NCI-H2107 treated with DMSO at 0.1 percent for 48 hours (cell line): ENCODE data around the gene COL6A2.
"Not testable (repeated sequence)": the region's sequence is repeated elsewhere in the genome, so short reads cannot be mapped to it uniquely, and the experiment has no call there.

ENCODE experiments used
- DNase-seq: peaks from one replicate; lab custom pipeline; 2025; ENCODE audit not compliant: unreplicated experiment; lab: John Stamatoyannopoulos, UW

The COL6A2 gene

DNA sequence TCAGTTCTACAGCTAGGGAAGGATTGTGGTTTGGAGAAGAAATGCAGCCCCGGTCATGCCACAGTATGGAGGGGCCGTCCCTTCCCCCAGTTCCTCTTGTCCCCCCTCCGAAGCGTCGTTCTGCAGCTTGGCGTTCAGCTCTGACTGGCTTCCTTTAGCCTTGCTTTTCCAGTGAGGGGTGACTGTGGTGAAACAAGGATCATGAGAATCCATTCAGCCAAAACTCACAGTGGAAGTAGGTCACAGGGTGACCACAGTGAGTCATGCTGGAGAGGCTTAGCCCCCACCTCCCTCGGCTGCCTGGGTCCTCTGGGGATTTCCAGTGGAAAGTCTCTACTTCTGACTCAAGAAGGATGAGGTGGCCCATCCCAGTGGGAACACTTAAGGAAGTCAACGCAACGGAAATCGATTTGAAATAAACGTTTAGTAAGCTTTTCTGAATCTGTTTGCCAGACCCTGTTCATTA is 37.3 kb upstream of the COL6A2 start:
- DNase-seq: no peak

DNA sequence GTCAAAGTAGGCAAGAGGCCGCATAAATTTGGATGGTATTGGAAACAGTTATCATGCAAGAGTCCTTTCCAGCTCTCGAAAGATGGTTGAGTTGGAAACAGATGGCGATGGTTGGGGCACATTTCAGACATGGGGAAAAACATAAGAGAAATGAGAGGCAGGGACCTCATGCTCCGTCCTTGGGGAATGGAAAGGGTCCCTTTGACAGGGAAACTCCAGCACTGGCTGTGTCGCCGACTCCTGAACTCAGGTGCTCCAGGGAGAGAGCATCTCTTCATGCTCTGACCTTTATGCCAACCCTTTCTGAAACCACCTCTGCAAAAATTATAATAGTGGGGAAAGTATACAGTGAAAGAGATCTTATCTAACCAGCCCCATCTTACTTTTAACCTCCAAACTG is 36.8 kb upstream of the COL6A2 start:
- DNase-seq: no peak

DNA sequence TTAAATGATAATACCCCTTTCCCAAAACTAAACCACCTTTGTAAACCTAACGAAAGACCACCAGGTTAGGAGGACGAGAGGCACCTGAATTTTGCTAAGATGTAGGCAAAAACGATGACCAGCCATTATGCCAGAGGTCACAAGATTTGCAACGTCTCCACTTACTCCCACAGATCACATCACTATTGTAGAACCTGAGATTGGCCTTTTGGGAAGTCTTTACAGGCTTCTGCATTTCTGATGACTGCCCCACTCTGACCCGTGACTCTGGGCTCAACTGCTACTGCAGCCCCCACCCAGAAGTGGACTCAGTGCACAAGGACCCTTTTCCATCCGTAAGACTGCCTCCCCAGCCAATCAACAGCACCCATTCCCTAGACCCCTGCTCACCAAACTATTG is 36.4 kb upstream of the COL6A2 start:
- DNase-seq: no peak

DNA sequence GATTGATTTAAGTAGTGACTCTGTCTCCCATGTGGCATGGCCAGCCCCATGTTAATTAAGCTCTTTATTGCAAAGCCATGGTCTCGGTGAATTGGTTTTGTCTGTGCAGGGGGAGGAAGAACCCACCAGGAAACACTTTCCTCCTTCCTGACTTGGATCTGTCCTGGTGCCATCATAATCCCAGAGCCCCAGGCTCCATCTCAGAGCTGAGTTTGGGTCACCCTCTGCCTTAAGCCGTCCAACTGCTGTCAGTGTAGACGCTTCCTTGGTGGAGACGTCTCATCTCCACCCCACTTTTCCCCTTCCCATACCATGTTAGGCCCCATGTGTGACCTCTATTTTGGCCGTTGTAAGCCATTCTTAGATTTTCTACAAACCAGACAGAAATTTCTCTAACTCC is 36.0 kb upstream of the COL6A2 start:
- no peak for DNase-seq

DNA sequence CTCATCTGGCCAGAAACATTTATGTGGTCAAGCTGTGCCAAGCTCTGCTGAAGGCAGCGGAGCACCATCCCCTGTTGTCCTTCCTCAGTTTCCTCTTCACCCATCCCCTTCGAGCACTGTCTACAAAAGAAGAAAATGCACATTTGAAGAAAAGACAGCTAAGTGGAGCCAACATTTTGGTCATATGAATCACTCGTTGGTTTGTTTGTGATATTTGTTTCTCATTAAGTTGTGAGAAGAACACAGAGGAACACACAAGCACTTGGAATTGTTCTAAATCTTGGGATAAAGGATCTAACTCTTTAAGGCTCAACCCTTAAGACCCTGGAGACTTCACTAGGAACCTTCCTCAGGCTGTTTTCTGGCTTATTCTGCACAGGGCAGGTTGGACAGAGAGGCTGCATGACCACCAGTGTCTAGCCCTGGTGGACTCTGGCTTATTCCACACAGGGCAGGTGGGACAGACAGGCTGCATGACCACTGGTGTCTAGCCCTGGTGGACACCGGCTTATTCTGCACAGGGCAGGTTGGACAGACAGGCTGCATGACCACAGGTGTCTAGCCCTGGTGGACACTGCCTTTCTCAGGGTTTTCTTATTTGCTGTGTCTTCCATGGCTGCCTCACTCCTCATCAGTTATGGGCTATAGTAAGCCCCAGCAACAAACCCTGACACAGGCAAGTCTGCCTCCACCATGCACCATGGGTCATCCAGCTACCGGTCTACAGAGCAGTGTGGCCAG is 35.3 kb upstream of the COL6A2 start:
- DNase-seq: no peak

DNA sequence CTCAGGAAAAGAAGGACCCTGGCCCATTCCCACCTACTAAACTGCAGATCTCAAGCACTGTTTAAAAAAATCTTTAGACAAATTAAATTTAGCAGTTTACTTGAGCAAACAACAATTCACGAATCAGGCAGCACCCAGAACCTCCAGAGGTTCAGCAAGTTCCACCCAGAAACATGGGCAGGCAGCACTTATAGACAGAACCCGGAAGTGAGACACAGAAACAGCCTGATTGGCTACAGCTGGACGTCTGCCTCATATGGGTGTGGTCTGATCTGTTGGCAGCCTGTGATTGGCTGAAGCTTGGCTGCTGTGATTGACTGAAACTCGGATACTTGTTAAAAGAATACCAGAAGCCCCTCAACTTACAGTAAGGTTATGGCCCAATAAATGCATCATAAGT is 34.7 kb upstream of the COL6A2 start:
- no peak for DNase-seq

DNA sequence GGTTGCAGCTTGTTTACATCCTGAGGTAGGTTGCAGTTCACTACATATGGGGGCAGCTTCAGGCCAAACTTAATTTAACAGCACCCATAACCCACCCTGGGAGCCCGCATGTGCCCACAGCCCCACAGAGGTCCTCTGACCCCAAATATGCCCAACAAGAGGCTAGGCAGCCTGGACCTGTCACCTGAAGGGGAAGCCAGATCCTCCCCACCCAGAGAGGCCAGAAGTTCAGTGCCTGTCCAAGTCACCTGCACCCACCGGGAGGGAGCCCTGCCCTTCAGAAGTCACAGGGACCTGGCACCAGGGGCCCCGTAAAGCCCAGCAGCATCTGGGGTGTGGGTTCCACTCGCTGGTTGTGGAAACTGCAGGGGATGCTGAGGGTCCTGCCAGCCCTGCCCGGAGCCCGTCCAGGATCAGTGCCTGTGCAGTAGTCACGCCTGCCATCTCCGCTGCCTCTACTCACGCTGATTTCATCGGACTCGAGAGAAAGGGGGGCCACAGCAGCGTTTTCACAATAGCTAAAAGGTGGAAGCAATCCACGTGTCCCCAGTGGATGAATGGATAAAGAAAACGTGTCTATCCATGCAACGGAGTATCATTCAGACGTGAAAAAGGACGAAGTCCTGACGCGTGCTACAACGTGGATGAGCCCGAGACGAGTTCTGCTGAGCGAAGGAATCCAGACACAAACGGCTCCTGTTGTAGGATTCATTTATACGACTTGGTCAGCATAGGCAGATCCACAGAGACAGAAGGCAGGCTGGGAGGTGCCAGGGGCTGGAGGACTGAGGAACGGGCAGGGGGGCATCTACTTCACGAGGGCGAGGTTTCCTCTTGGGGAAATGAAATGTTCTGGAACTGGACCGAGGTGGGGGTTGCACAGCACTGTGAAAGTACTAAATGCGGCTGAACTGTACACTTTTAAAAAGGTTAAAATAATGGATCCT is 33.9 kb upstream of the COL6A2 start:
- DNase-seq: no peak

DNA sequence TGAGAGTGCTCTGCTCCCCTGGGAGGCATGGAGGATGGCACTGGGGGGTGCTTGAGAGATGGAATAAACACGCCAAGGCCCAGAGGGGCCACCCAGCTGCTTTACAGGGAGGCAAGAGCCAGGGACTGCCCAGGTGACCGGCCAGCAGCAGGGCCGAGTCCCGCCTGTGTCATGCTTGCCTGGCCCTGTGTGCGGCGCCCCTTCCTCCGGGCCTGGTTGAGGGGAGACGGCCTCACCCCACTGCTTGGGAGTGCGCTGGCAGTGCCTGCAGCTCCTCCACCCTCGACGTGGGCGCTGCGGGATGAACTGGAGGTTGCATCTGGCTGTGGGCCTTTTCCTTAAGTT is 33.1 kb upstream of the COL6A2 start:
- no peak for DNase-seq

DNA sequence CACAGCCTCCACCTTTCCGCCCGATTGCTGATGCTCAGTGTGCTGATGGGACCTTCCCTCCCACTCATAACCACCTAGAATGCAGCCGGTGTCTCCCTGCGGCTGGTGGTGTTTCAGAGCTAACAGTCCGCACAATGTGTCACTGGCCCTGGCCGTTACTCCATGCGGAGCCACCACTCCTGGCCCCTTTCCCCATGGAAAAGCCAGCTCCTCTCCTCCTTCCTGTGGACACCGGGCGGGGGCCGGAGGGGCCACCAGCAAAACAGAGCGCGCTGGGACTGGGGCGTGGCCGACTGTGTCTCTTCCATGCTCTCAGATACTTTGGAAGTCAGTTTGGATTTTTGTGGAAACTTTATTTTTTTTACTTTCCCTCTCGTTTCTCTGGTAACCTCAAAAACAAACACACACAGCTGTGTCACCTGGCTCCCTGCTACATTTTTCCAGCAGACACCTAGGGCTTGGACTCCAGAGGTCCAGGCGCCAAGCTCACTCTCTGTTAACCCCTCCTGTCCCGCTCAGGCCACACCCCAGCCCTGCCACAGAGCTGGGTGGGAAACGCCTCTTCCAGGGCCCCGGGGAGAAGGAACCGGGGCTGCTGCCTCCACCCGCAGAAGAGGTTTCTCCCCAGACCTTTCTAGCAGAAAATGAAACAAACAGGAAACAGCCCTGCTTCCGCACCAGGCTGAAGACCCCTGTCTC is 32.5 kb upstream of the COL6A2 start:
- no peak for DNase-seq

DNA sequence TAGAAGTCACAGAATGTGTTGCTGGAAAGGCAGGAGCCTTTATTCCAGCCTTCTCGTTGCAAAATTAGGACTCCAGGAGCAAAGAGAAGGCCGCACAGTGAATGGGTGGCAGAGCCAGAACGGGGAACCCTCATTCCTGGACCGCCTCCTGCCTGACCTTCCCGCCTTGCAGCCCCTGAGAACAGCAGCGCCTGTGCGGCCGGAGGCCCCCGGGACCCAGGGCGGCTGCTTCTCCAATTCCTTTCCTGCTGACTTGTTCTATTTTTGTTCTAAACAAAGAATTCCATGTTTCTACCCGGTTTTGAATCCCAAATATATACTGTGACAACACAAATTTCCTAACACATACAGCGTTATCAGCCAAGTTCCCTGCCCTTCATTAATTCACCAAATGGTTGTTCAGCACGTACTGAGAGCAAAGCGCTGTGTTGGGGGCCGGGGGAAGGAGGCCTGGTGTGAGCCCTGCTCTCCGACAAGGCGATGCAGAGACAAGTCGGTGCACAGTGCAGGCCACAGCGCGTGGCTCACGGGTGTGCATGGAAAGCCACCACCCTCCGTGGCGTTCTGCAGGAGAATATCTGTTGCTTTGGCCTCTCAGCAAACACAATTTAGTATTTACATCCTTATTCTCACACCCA is 31.9 kb upstream of the COL6A2 start:
- no peak for DNase-seq

DNA sequence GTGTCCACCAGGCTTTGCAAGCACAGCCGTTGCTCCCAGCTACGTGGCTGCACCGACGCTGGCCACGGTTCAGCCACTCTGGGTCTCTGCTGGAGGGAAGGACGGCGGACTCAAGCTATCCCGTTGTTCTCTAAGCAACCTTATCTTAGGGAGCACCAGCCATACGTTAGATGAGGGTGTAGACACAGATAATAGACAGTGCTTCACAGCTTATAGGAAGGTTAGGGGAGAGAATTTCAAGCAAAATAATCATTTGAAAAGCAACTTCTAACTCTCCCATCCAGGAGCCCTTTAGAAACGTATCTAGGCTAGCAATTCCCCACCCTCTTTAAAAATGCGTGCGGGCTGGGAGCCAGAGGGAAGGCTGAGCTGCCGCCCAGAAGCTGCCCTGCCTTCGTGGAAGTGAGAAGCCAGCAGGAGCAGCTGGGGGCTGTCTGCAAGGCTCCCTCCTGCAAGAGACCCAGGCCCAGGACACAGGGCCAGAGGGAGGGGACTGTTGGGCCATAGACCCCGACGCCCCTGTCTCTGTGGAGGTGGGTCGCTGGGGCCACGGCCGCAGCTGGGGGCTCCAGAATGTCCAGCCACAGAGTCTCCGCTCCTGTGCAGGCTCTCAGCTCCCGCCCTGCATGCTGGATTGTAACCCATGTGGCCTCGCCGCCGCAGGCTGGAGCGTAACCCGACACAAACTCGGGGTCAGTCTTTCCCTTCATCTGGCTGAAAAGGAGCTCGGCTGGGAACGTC is 31.2 kb upstream of the COL6A2 start:
- DNase-seq: no peak

DNA sequence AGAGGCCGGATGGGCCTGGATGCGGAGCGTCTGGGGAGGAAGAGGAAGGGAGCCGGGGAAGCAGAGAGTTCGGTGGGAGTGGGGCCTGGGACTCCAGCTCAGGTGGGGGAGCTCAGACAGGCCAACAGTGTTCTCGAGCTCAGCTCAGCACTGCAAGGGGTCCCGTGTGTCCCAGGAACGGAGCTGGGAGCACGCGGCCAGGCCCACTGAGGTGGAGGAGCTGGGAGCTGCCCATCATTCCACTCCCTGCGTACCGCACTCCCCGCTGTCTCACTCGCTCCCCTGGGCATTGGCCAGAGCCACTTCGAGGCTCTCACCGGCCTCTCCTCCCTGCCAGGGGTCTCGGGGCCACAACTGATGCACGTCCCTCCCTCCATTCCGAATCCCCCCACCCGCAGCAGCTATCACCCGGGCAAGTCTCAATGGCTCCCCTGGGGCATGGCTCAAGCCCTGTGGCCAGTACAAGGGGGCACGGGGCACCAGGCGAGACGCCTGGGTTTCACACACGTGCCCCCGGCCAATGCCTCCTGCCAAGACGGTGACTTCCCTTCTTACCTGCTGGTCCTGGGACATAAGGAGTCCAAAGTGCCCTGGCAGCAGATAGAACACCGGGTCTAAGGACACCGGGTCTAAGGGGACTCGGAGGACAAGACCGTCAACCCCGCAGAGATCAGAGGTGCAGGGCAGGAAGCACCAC is 30.3 kb upstream of the COL6A2 start:
- no peak for DNase-seq

DNA sequence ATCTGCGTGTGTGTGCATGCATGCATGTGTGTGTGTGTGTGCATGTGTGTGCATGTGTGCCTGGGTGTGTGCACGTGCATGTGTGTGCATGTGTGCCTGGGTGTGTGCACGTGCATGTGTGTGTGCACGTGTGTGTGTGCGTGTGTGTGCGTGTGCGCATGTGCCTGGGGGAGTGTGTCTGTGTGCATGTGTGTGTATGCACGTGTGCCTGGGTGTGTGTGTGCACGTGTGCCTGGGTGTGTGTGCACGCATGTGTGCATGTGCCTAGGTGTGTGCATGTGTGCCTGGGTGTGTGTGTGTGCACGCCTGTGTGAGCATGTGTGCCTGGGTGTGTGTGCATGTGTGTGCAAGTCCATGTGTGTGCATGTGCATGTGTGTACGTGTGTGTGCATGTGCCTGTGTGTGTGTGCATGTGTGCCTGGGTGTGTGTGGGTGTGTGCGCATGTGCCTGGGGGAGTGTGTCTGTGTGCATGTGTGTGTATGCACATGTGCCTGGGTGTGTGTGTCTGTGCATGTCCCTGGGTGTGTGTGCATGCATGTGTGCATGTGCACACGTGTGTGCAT is 29.3 kb upstream of the COL6A2 start:
- DNase-seq: no peak

DNA sequence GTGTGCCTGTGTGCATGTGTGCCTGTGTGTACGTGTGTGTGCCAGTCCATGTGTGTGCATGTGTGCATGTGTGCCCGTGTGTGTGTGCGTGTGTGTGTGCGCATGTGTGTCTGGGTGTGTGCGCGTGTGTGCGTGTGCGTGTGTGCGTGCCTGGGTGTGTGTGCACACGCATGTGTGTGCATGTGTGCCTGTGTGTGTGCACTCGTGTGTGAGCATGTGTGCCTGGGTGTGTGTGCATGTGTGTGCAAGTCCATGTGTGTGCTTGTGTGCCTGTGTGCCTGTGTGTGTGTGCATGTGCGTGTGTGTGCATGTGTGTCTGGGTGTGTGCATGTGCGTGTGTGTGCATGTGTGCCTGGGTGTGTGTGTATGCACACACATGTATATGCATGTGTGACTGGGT is 28.7 kb upstream of the COL6A2 start:
- DNase-seq: no peak

DNA sequence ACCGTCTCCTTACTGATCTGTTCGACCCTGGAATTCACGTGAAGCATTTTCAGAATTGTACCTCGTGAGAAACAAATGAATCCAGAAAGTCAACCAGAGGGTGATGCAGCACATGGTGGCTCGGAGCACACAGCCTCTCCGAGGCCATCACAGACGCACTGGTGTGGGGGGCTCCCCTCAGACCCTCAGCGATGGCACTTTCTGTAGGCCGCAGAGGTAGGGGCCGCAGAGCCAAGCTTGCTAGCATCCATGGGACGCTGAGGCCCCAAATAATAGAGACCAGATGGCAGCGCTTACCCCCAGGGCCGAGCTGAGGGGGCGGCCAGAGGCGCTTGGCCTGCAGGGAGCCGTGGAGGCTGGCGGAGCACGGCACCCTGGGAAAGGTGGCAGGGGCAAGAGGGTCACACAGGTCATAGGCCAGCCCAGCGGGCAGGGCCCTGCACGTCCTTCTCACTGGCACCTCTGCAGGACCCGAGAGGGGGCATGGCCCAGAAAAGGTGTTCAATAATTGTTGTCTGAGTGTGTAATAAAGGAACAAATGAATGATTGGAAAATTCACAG is 28.1 kb upstream of the COL6A2 start:
- DNase-seq: no peak

DNA sequence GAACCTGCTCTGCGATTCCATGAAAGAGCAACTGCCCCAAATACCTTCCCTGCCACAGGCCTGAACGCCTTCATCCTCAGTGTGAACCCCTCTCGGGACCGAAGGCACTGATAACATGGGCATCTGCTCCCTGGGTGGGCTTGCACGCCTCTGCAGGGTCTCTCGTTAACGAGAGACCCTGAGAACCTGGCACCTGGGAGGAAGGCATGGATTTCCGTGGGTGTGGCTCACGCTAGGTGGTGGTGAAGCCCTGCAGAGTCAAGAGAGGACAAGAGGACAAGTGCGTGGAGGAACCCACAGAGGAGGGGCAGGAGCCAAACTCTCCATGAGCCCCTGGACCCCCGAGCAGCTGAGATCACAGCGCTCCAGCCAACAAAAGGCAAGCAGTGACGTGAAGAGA is 26.8 kb upstream of the COL6A2 start:
- DNase-seq: no peak

DNA sequence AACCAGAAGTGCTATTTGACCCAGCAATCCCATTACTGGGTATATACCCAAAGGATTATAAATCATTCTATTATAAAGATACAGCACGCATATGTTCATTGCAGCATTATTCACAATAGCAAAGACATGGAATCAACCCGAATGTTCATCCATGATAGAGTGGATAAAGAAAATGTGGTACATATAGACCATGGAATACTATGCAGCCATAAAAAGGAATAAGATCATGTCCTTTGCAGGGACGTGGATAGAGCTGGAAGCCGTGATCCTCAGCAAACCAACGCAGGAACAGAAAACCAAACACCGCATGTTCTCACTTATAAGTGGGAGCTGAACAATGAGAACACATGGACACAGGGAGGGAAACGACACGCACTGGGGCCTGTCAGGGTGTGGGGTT is 21.2 kb upstream of the COL6A2 start:
- not testable (repeated sequence) for DNase-seq

DNA sequence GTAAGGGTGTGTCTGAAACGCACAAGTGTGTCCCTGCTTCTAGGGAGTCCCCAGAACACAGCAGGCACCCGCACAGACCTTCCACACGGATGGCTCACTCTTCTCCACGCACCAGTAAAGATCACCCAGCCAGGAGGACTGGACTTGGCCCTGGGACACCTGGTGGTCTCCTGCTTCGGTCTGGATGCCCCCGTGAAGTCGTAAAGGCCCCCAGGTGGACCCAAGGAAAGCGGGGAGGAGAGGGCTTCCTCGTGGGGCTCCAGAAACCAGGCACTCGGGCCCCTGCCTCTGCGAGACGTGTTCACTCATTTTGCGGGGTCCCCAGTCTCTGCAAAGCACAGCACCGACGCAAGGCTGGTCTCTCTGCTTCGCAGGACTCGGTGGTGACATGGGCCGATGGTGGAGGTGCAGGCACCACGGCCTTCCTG is 20.2 kb upstream of the COL6A2 start:
- no peak for DNase-seq

DNA sequence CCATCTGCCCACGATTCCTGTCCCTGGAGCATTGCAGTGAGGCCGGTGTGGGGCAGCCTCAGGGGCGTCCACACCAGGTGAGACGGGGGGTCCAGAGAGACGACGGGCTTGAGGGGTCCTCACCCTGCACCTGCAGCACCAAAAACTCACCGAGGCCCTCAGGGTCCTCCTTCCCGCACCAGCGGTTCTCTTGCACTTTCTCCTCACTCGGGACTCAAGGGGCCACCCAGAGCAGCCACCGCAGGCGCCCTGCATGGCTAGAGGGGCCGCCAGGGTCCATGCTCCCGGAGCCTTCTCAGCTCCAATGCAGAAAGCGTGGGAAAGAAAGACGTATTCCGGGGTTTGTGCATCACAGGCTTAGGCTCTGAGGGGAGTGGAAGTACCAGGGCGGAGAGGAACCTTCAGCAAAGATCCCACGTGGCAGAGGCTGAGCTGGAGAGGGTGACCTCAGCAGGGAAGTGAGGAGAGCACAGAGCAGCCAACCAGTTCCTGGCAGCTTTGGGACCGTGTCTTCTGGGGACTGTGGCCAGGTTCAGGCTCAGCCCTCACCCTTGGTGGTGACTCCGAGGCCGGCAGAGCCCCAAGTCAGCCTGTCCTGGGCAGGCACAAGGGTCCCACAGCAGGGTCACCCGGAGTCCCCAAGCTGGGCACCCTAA is 19.5 kb upstream of the COL6A2 start:
- DNase-seq: no peak
